HepG2 (cell line): ENCODE measurements around the gene JMJD8. TPM values are rescaled to one million over a fixed set of nuclear protein-coding genes. Genes with fewer than 3 reads are reported as not detected.

ENCODE experiments used
- ARHGAP35 ChIP-seq: sonication (generic); formaldehyde crosslinking; IDR thresholded peaks from 2 replicates; pipeline ENCODE4 v1.9.0; 2022; ENCODE audit warnings: mild to moderate bottlenecking, inconsistent platforms, moderate library complexity, missing genetic modification reagents, borderline replicate concordance
- ATF3 ChIP-seq: sonication (generic); formaldehyde crosslinking; IDR thresholded peaks from 2 replicates; pipeline ENCODE4 v1.4.0; 2020; ENCODE audit warnings: missing genetic modification reagents
- CCAR2 ChIP-seq: fragments of 200-400 bp; formaldehyde crosslinking; optimal IDR thresholded peaks from 2 replicates; pipeline ENCODE3; 2018; ENCODE audit warnings: low read depth, mild to moderate bottlenecking, low read length, moderate library complexity
- E2F2 ChIP-seq: sonication (generic); formaldehyde crosslinking; IDR thresholded peaks from 2 replicates; pipeline ENCODE4 v1.4.0; 2020; ENCODE audit warnings: missing genetic modification reagents, borderline replicate concordance
- GATA4 ChIP-seq: sonication (generic); IDR thresholded peaks from 2 replicates; pipeline ENCODE4 v1.6.1; 2016; ENCODE audit warnings: antibody characterized with exemption, low read depth, borderline replicate concordance
- JDP2 ChIP-seq: sonication (generic); formaldehyde crosslinking; IDR thresholded peaks from 2 replicates; pipeline ENCODE4 v1.8.1; 2022; ENCODE audit warnings: missing genetic modification reagents, borderline replicate concordance
- KLF12 ChIP-seq: sonication (generic); formaldehyde crosslinking; IDR thresholded peaks from 2 replicates; pipeline ENCODE4 v1.4.0; 2020; ENCODE audit warnings: missing genetic modification reagents, borderline replicate concordance
- MBD4 ChIP-seq: IDR thresholded peaks from 2 replicates; pipeline ENCODE4 v1.6.1; 2012; ENCODE audit warnings: low read length, inconsistent platforms, borderline replicate concordance
- MED13 ChIP-seq: sonication (generic); formaldehyde crosslinking; IDR thresholded peaks from 2 replicates; pipeline ENCODE4 v1.5.0; 2020; ENCODE audit warnings: missing genetic modification reagents
- SCMH1 ChIP-seq: sonication (generic); formaldehyde crosslinking; IDR thresholded peaks from 2 replicates; pipeline ENCODE4 v1.9.0; 2021; ENCODE audit warnings: missing genetic modification reagents, mild to moderate bottlenecking, borderline replicate concordance
- ZBTB34 ChIP-seq: sonication (generic); formaldehyde crosslinking; IDR thresholded peaks from 2 replicates; pipeline ENCODE4 v1.8.0; 2022; ENCODE audit warnings: mild to moderate bottlenecking, missing genetic modification reagents
- ZFP36L2 ChIP-seq: sonication (generic); formaldehyde crosslinking; IDR thresholded peaks from 2 replicates; pipeline ENCODE4 v1.4.0; 2020; ENCODE audit warnings: missing genetic modification reagents
- ZMYM3 ChIP-seq: sonication (generic); formaldehyde crosslinking; IDR thresholded peaks from 2 replicates; pipeline ENCODE4 v1.5.1; 2020; ENCODE audit warnings: mild to moderate bottlenecking, missing genetic modification reagents
- ZNF281 ChIP-seq: sonication (generic); formaldehyde crosslinking; IDR thresholded peaks from 2 replicates; pipeline ENCODE4 v1.4.0; 2020; ENCODE audit warnings: missing genetic modification reagents, borderline replicate concordance
- ZNF501 ChIP-seq: sonication (generic); formaldehyde crosslinking; IDR thresholded peaks from 2 replicates; pipeline ENCODE4 v1.5.1; 2020; ENCODE audit warnings: mild to moderate bottlenecking, moderate library complexity, missing genetic modification reagents
- ZNF609 ChIP-seq: sonication (generic); formaldehyde crosslinking; IDR thresholded peaks from 2 replicates; pipeline ENCODE4 v1.4.0; 2020; ENCODE audit warnings: mild to moderate bottlenecking, missing genetic modification reagents, borderline replicate concordance
- ZNF850 ChIP-seq: sonication (generic); formaldehyde crosslinking; conservative IDR thresholded peaks from 2 replicates; pipeline ENCODE4 v1.9.0; 2021; ENCODE audit warnings: mild to moderate bottlenecking, missing genetic modification reagents
- polyA plus RNA-seq, 8 experiments: library from polyadenylated mRNA; depleted of rRNA in 3 of 8; stranded (reverse) in 7 of 8; unstranded in 1 of 8; fragments of >200 nt; fragmentation: Illumina TruSeq in 4 of 8; extraction: Trizol in 4 of 8; gene quantifications; 2 replicates each; pipeline versions ENCODE4 v1.2.1 to v1.2.3, GENCODE V29; 2011 to 2016; ENCODE audit warnings: low read depth in 4 of 8, missing spikeins in 1 of 8, mixed read lengths in 1 of 8; ENCODE audit not compliant: insufficient read depth in 1 of 8
- total RNA-seq, 5 experiments: library from RNA; depleted of rRNA; stranded (reverse); fragments of >200 nt; fragmentation: Illumina TruSeq; extraction: Trizol; gene quantifications; 2 replicates each; pipeline ENCODE4 v1.2.3, GENCODE V29; 2016; ENCODE audit warnings: low read depth in 1 of 5

JMJD8 gene
- total and polyA plus RNA-seq, 2 of the 13 experiments (the other 11 are each of a cell fraction or from before 2014, with no cell fraction given) = 2.6 to 11.8 TPM

- TF ChIP-seq ATF3 = peak; percentile 58; the same call in 1 of the 2 replicates
- TF ChIP-seq E2F2 (CRISPR knock-in tag) = 0 out of 2 replicates have a peak, but pooled peaks have one; percentile 70
- 0 out of 2 replicates have a peak, but pooled peaks have one; percentile 46 for TF ChIP-seq ZNF609 (CRISPR knock-in tag)
- TF ChIP-seq ZNF501 (CRISPR knock-in tag) = peak; percentile 60; the same call in 1 of the 2 replicates
- TF ChIP-seq SCMH1 (CRISPR knock-in tag) = no peak
- no peak; the same call in 1 of the 2 replicates for TF ChIP-seq JDP2
- no peak for TF ChIP-seq ZMYM3 (CRISPR knock-in tag)
- no peak for TF ChIP-seq ZNF850 (CRISPR knock-in tag)
- peak; percentile 80; the same call in 1 of the 2 replicates for TF ChIP-seq ARHGAP35
- 0 out of 2 replicates have a peak, but pooled peaks have one; percentile 23 for TF ChIP-seq ZBTB34 (CRISPR knock-in tag)
- TF ChIP-seq ZNF281 (CRISPR knock-in tag) = peak; percentile 33
- peak; percentile 65; the same call in 1 of the 2 replicates for TF ChIP-seq KLF12 (CRISPR knock-in tag)
- peak; percentile 53; the same call in 1 of the 2 replicates for TF ChIP-seq GATA4
- TF ChIP-seq ZFP36L2 (CRISPR knock-in tag) = no peak; the same call in 1 of the 2 replicates
- no peak for TF ChIP-seq CCAR2
- no peak for TF ChIP-seq MBD4
- TF ChIP-seq MED13 (CRISPR knock-in tag) = peak; percentile 66; the same call in 1 of the 2 replicates
Measured at GRCh38 chr16:720990-721764, 37.0 kb upstream of the JMJD8 start, which contains the start of gene ANTKMT (continued).
